ENCODE data around the gene CCDC43. TPM values are rescaled to one million over a fixed set of nuclear protein-coding genes. Genes with fewer than 3 reads are reported as not detected.
A peak's percentile ranks its signal among the peaks of the same experiment; 100 is the strongest.
"Not testable (repeated sequence)": the region's sequence is repeated elsewhere in the genome, so short reads cannot be mapped to it uniquely, and the experiment has no call there.

Gene CCDC43
- total RNA-seq, 6 donors from 2014 or later: 11.5 to 26.2 (median 17.0) TPM

GRCh38 chr17:44707755-44708400, 18.3 kb upstream of the CCDC43 start:
- TF ChIP-seq POLR2A (IDR thresholded peaks at IDR 0.05): no peak
- TF ChIP-seq POLR2AphosphoS5 (IDR thresholded peaks at IDR 0.05): no peak
- no peak for TF ChIP-seq CTCF (IDR thresholded peaks at IDR 0.05)
- no peak for TF ChIP-seq EP300 (IDR thresholded peaks at IDR 0.05)
- no peak for DNase-seq
- Histone ChIP-seq H3K9me3 (no peaks in the 10 kb centered on the region), H3K4me3 (peak overlapping the region in 3 of 4 donors; percentile 75 to 95 (median 82)), H3K27me3 (no peaks in the 10 kb centered on the region), H3K4me1 (peaks cover 12 to 21% (median 17%) of the 10 kb centered on the region in 4 donors), H3K27ac (peak overlapping the region; percentile 39 to 81 (median 61)), H3K36me3 (no peaks in the 10 kb centered on the region)
- no peak for ATAC-seq (ENCODE audit: low FRiP score in 2 of 2)
- WGBS, 2 donors: 29 to 32% methylated on average over 4 of the region's 4 CpGs

- H3K27me3 ChIP-seq; H3K4me3 ChIP-seq; ATAC-seq (ENCODE audit: low FRiP score in 2 of 2); H3K4me1 ChIP-seq; H3K9me3 ChIP-seq; H3K36me3 ChIP-seq; DNase-seq; H3K27ac ChIP-seq: not testable (repeated sequence)
- 85 to 88% methylated on average over 10 of the region's 10 CpGs for WGBS, 2 donors
Measured at GRCh38 chr17:44700288-44700687, 10.7 kb upstream of the CCDC43 start.

- ATAC-seq (ENCODE audit: low FRiP score in 2 of 2): no peak
- Histone ChIP-seq H3K4me3 (no peak overlapping the region), H3K9me3 (no peaks in the 10 kb centered on the region), H3K4me1 (peaks cover 5 to 16% (median 14%) of the 10 kb centered on the region in 4 donors), H3K27ac (no peak overlapping the region), H3K36me3 (no peaks in the 10 kb centered on the region), H3K27me3 (no peaks in the 10 kb centered on the region)
- DNase-seq: no peak
- WGBS, 2 donors: 76 to 78% methylated on average over 11 of the region's 11 CpGs
- TF ChIP-seq POLR2AphosphoS5 (IDR thresholded peaks at IDR 0.05): no peak
- TF ChIP-seq CTCF (IDR thresholded peaks at IDR 0.05): no peak
- no peak for TF ChIP-seq EP300 (IDR thresholded peaks at IDR 0.05)
- no peak for TF ChIP-seq POLR2A (IDR thresholded peaks at IDR 0.05)
Measured at GRCh38 chr17:44693609-44694008, 4.0 kb upstream of the CCDC43 start.

- Histone ChIP-seq H3K4me3 (peak overlapping the region in 1 of 4 donors; percentile 76), H3K27ac (peak overlapping the region in 2 of 4 donors; percentile 83 to 89), H3K4me1 (peaks cover 7 to 26% (median 18%) of the 10 kb centered on the region in 4 donors)
- not testable (repeated sequence) for H3K27me3 ChIP-seq; H3K9me3 ChIP-seq; H3K36me3 ChIP-seq; ATAC-seq (ENCODE audit: low FRiP score in 2 of 2)
- peak in 1 of 2 donors; percentile 45 for DNase-seq
- WGBS, 2 donors: 86 to 88% methylated on average over 21 of the region's 21 CpGs
Measured at GRCh38 chr17:44690746-44691306, 1.2 kb upstream of the CCDC43 start.

GRCh38 chr17:44688675-44689476, 700 bp downstream of the CCDC43 start:
- peaks cover 0 to 24% (median under 1%) of the 10 kb centered on the region in 4 donors for H3K36me3 ChIP-seq
- DNase-seq: no peak
- peak overlapping the region; percentile 81 to 89 (median 83) for H3K27ac ChIP-seq
- WGBS, 2 donors: 5 to 6% methylated on average over 10 to 13 of the region's 13 CpGs
- ATAC-seq (ENCODE audit: low FRiP score in 2 of 2): no peak
- peaks cover 7 to 26% (median 18%) of the 10 kb centered on the region in 4 donors for H3K4me1 ChIP-seq
- TF ChIP-seq POLR2A (IDR thresholded peaks at IDR 0.05) (no peak), EP300 (IDR thresholded peaks at IDR 0.05) (no peak), POLR2AphosphoS5 (IDR thresholded peaks at IDR 0.05) (no peak), CTCF (IDR thresholded peaks at IDR 0.05) (no peak)
- peak overlapping the region; percentile 76 to 80 (median 78) for H3K4me3 ChIP-seq
- no peaks in the 10 kb centered on the region for H3K9me3 ChIP-seq
- H3K27me3 ChIP-seq: no peaks in the 10 kb centered on the region

Data from upper lobe of left lung (tissue), 6 donors.